NCI-H82 treated with DMSO at 0.1 percent for 48 hours (cell line): ENCODE data around the gene UQCC5.

Source experiments
- DNase-seq: peaks from one replicate; lab custom pipeline; 2025; ENCODE audit not compliant: unreplicated experiment; lab: John Stamatoyannopoulos, UW

The UQCC5 gene

DNA sequence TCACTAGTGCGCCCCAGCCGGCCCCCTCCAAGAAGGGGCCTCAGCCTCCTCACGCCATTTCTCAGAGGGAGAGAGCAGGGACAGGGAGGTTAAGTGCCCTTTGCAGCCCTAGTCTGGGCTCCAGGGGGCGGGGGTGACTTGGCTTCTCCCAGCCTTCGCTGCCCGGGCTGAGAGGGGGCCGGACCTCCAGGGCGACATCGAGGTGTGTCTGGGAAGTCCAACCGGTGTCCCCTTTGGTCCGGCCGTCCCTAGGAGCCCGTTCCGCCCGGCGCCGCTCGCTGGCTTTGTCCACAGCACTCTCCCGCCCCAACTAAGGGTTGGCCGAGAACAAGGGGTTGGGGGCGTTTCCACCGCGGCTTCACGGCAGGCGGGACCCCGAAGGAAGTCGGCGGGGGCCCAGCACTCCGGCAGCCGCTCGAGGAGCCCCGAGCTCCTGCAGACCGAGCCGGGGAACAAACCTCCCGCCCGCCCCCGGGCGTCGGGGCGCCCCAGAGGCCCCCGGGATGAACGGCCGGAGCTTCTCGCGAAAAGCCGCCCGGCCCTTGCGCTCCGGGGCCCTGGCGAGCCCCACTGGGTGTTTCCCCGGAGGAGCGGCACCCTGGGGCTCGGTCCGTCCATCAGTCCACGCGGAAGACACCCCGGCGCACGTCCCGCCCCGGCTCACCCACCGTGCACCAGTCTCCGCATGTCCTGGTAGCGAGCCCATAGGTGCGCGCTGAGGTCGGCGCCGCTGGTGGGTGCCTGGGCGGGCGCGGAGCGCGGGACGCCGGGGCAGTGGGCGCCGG is 3.4 kb upstream of the UQCC5 start:
- DNase-seq: no peak

DNA sequence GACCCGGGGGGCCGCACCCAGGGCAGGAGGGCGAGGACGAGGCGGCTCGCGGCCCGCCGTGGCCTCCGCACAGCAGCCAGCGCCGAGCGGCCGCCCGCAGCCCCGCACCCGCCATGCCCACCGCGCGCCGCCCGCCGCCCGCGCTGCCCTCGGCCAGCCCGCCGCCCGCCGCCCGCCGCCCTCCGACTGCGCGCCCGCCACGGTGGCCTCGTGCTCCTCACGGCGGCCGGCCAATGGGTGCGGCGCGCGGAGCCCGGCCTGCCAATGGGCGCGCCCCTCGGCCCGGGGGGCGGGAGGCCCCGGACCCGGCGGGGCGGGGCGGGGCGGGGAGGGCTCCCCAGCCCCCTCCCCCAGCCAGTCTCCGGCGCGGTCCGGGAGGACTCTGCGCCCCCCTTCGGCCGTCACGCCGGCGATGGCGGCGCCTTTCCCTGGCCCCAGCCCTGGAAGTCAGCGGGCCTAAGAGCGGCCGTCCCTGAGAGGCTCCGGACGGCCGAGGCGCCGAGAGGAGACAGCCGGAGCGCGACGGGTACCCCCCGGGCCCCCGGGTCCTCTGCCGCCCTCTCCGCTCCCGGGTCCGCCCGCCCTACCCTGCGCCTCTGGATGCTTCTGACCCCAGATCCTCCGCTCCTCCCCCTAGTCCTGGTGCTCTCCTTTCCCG is 2.7 kb upstream of the UQCC5 start, which contains the start of gene NT5DC2:
TSS of gene NT5DC2 (minus strand) at position 235 of the 658 bp plus-strand sequence. CDS start at position 115, 120 bp downstream.
- DNase-seq: no peak

- no peak for DNase-seq
Observed at GRCh38 chr3:52534281-52535183, 1.9 kb upstream of the UQCC5 start.

DNA sequence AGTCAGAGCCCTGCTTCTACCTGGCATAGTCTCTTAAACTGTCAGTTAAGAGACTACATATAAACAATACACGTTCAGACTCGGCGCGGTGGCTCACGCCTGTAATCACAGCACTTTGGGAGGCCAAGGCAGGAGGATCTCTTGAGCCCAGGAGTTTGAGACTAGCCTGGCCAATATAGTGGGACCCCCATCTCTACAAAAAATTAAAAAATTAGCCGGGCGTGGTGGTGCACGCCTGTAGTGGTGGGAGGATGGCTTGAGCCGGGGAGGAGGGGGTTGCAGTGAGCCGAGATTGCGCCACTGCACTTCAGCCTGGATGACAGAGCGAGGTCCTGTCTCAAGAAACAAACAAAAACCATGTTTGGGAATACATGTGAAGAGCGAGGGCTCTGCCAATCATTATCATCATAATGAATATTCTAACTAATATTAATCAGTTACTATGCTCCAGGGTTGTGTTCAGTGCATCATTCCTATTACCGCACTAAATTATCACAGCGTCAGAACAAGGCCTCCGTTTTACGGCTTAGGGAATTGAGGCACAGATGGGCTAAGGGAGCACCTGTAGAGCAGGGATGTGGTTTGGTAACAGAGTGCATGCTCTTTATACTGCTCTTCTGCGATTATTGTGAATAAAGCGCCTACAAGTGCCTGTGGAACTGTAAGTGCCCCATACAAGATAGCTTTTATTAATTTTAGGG is 844 bp upstream of the UQCC5 start:
- DNase-seq: no peak

GRCh38 chr3:52536112-52536368 is 365 bp upstream of the UQCC5 start:
- no peak for DNase-seq

DNA sequence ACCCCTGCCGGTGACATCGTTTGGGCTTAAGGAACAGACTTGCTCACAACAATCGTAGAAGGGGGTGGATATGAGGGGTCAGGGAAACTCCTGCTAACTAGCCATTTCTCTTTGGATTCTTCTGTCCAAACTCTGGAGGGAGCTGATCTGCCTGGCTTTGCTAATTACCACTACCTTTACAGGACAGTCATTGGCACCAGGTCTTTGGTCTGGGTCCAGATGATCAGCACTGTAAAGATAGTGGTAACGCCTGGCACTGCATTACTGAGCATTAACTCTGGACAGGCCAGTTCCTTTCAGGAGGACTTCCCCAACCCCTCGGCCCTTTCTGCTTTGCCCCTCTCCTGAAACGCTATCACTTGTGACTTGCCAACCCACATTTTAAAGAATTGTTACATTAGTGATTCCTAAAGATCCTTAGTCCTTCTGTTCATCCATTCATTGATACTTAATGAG is 788 bp downstream of the UQCC5 start:
- DNase-seq: no peak

DNA sequence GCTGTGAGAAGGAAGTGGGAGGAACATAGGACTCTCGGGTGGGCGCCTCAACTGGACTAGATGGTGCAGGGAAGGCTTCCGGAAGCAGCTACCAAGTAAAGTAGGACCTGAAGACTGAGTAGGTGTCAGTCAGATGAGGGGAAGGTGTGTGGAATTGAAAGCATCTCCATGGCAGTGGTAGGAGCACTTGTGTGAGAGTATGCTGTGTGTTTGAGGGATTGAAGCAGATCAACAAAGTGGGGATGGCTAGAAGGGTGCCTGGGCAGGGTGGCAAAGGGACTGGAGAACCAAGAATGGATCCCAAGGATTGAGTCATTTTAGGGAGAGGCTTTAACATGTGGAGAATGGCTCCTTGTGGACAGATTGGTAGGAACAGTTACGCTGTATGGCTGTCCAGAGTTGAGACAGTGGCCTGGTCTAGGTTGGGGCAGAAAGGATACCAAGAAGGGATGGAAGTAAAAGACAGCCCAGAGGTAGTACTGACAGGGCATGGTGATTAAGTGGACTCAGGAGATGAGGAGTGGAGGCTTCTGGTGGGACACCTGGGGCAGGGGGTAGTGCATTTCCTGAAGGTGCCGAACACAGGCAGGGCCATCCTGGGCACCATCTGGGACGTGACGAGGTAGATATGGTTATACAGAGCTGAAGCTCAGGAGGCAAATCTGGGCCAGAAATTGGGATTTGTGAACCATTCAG is 1.5 kb downstream of the UQCC5 start:
- no peak for DNase-seq

GRCh38 chr3:52539010-52539653 is 2.7 kb downstream of the UQCC5 start:
- no peak for DNase-seq

GRCh38 chr3:52541050-52541449 is 4.6 kb downstream of the UQCC5 start:
- no peak for DNase-seq

DNA sequence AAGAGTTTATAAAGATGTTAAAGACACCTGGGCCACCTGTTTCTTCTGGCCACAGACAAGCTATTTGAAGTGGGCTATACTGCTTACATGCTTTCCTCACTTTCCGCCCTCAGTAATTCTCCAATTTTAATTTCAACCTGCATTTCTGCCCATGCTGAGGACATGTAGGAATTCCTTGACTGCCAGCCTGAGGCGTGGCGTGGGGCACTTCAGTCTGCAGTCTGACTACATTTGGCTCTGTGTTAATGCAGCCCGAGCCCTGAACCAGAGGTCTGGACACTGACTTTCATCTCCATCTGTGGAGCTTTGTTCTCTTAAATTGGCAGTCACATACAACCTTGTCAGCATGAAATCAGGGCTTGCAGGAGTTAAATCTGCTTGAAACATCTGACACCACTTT is 8.5 kb downstream of the UQCC5 start:
- DNase-seq: no peak

- no peak for DNase-seq
Observed at GRCh38 chr3:52546111-52546901, 9.9 kb downstream of the UQCC5 start.

DNA sequence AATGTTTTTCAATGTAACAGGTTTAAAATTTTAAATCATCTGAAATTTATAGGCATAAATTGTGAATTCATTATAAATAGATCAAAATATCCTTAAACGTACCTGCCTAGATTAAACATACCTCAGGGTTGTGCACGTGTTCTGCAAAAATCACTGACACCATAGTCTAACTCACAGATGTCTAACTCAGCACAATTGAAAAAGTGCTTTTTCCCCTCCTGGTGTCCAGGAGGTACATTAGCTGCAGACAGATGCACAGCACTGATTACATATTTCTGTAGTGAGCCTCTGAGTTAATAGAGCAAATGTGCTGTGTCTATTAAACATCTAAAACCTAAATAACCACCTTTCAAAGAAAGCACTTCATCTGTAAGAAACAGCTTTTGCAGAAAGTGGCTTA is 10.7 kb downstream of the UQCC5 start:
- no peak for DNase-seq

- no peak for DNase-seq
Observed at GRCh38 chr3:52551118-52551517, 14.7 kb downstream of the UQCC5 start.

DNA sequence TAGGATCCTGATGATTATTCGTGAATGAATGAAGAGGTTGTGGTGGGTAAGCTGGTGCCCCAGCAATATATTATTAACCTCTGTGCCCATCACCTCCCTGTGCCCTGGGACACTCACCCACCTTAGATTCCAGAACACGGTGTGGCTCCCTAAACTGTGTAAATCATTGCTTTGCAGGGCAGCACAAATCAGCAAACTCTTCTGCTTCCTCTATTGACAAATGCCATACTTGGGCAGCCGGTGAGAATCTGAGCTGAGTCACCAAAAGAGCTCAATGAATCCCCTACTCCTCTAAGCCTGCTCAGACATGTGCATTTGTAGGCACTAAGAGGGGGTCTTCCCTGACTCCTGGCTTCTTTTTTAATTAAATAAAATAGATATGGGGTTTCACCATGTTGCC is 15.7 kb downstream of the UQCC5 start:
- DNase-seq: no peak

DNA sequence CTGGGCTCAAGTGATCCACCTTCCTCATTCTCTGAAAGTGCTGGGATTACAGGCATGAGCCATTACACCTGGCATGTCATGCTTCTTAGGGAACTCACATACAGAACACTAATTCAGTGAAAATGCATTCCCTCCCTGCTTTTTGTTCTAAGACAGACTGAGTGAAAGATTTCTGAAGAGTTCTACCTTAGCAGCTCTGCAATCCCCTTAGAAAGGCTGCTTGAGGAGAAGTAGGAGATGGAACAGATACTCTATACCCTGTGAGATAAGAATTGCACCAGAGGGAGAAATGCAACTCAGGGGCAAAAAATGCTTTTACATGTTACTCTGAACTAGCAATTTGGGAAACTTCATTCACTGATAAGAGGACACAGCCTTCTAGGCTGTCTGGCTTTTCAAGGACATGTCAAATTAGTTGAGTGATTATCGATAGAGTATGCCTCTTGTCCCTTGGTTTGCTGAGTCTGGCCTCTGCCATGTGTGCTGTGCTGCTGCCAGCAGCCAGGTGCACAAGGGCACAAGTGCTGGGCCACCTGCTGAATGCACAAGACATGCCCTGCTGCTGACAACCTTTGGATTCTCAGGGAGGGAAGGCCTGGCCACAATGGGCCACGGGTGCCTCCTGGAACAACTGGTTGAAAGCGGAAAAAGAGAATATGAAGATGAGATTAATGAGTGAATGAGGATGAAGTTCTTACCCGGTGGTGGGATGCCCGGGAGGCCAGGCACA is 17.8 kb downstream of the UQCC5 start:
- DNase-seq: no peak

- no peak for DNase-seq
Observed at GRCh38 chr3:52555056-52555455, 18.7 kb downstream of the UQCC5 start.

DNA sequence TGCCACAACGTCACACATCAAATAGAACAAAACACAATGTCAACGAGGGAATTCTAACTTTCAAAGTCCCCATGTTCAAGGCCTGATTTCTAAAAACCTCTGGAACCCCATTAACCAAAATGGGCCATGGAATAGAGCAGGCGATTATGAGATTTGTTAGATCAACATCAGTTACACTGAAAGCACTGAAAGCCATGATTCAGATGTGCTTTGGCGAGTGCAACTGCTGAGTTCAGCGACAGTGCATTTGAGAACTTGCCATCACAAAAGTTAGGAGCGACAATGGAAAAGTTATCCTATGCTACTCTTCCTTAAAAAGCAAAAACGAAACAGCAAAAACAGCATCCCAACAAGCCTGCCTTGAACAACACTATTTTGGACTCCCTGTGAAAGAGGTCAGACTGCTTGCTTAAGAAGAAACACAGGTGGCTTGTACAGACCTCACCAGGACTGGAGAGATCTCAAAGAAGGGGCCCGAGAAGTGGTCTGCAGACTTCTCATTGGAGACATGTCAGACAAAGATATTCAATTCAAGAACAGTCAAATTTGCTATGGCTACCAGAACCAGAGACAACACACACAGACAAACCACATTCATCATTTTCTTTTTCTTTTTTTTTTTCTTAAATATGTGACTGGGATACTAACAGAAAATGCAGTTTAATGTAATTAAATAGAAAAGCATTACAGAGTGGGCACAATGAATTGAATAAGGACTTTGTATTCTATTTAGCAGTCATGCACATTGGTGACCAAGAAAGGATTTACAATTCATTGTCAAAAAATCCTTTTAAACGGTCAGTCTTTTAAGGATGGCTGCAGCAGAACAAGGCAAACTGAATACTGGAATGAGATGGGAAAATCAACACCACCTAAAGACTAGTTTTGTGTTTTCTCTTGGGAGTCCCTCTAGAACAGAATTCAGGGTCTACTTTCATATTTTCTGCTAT is 20.9 kb downstream of the UQCC5 start:
- DNase-seq: no peak
